IPS DF 4.7 (cell line): ENCODE measurements around the gene TTC34.
A peak's percentile ranks its signal among the peaks of the same experiment; 100 is the strongest.

Experiments used
- DNase-seq: peaks from one replicate; pipeline ENCODE4 v3.0.0-alpha.2; 2013; ENCODE audit warnings: low spot score; ENCODE audit errors: extremely low read depth

Gene TTC34

DNA sequence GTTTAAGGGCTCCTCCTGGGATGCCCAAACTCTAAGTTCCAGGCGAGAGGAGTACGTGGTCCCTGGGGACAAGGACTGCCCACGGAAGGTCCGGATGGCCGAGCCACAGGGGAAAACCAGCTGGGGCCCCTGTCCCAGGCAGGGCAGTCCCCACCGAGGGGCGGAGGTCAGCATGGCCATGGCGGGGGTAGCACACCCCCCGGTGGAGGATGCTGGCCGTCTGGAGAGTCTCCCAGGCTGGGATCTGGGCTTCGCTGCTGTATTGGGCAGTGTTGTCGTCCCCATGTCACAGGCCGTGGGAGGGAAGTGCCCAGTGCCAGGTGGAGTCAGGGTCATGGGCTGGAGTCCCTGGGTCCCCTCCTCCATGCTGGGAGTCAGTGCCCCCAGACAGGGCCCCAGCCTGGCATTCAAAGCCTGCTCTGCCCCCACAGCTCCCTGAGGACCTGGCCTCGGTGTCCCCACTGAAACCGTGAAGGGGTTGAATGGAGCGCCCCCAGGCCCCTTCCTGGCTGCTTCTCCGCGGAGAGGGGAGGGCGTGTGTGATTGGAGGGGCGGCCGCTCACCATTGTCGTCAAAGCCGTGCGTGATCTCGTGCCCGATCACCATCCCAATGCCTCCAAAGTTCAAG lies 208.1 kb downstream of the TTC34 start:
- no peak for DNase-seq

DNA sequence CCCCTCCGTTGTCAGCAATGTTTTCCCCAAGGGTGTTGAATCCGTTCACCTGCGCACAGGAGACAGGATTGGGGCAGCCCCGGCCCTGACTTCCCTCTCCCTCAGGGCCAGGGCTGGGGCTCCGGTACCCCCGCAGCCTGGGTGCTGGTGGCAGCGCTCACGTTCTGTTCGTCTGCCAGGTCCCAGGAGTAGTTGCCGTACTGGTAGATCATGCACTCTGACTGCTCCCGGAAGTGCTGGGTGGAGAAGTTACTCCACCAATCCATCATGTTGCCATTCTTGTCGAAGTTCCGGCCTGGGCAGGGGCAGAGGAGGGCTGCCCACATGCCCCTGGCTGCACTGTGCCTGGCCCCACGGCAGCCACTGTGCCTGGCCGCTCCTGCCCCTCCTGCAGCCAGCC lies 208.8 kb downstream of the TTC34 start:
- no peak for DNase-seq

DNA sequence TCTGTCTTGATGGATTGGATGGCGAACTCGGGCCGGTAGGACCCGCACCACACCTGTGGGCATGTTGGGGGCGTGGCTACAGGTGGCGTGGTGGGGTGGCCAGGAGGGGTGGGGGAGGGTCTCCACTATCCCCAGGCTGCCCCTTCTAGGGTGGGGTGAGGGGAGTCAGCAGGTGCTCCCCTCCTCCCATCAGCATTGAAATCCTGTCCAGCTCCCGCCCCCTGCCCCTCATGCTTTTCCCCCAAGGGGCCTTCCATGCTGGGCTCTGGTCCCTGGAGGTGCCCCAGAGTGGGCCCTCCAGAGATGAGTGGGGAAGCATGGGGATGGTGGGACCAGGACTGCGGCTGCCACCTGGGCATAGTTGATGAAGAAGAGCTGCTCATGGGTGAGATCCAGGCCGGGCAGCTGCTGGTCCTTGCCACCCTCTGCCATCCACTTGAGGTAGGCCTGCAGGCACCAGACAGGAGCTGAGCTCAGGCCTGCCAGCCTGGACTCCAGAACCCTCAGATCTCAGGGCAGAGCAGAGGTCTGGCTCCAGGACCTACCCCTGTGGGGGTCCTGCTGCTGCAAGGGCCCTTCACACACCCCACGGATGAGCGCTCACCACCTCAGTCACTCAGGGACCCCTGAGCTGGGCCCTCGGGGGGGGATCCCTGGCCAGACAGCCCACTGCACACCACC lies 209.8 kb downstream of the TTC34 start:
- no peak for DNase-seq

DNA sequence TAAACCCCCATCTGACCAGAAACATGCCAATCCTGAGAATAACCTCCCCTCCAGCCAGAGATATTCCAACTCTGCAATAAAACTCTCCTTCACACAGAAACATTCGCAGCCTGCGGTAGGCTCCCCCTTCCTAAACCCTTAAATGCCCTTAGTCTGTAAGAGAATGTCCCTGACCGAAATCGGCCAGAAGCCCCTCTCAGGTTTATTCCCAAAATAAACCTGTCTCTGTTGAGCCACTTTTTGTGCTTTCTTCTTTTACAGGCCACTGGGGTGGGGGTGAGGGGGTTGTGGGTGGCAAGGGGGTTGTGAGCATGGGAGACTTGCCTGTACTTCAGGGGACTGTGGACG lies 210.3 kb downstream of the TTC34 start:
- no peak for DNase-seq

DNA sequence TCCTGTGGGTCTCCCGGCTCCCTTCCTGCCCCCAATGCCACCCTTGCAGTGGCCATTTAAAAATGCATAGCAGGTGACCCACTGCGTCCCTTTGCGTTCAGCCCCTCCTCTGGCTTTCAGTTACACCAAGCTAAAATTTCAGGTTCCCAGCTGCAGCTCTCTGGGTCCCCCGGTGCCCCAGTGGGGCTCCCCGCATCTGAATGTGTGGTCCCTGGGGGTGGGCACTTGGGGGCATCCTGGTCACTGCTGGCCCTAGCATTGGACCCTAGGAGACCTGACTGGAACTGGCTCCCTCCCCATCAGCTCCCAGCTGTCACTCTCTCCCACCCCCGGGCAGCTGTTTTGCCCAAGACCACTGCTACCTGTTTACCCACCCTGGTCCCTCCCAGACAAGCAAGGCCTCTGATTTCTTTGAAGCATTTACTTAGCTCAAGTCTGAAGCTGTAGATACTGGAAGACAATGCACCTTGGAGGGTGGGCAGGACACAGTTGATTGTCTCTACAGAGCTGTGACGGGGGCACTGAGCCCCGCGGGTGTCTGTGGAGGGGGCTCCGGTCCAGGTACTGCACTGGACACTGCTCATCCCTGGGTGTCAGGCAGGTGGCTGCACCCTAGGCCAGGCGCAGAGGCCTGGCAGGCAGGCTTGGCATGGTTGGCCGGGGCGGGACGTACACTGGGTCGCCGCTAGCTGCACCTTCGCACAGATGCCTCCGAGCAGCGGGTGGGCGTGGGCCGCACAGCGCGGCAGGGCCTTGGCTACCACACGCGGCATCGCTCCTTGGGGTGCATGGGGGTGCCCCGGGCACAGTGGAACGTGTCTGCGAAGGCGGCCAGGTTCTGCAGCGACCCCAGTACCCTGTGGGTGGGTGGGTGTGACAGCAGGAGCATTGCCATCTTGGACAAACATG lies 211.0 kb downstream of the TTC34 start:
- DNase-seq, result no peak

DNA sequence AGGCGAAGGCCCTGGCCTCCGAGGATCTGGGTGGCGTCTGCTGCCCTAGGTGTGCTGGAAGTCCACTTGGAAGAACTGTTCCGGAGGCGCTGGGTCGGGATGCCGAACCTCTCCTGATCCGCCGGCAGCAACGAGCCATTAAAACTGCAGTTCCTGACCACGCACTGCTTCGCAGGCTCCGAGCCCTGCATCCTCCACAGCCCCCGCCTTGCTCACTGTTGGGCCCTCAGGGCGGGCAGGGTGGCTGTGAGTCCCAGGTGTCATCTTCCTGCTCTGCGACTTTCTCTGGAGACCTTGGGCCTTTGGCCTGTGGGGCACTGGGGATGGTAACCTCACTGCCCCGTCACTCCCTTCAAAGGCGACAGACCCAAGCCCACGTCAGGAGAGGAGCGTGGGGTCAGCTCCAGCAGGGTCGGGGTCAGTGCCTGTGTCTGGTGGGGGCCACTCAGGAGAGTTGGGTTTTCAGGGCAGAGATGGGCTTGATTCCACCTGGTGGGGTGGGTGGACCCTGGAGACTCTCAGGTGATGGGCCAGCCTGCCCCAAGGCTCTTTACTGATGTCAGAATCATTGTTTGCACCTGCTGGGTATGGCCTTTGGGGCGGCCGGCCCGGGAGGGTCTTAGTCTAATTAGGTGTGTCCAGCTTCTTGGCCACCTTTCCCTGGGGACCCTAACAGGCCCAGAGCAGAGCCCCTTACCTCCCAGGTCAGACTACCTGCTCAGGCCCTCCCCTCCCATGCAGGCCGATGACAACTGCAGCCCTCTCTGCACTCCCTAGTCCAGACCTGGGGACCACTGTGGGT lies 211.9 kb downstream of the TTC34 start:
- no peak for DNase-seq

DNA sequence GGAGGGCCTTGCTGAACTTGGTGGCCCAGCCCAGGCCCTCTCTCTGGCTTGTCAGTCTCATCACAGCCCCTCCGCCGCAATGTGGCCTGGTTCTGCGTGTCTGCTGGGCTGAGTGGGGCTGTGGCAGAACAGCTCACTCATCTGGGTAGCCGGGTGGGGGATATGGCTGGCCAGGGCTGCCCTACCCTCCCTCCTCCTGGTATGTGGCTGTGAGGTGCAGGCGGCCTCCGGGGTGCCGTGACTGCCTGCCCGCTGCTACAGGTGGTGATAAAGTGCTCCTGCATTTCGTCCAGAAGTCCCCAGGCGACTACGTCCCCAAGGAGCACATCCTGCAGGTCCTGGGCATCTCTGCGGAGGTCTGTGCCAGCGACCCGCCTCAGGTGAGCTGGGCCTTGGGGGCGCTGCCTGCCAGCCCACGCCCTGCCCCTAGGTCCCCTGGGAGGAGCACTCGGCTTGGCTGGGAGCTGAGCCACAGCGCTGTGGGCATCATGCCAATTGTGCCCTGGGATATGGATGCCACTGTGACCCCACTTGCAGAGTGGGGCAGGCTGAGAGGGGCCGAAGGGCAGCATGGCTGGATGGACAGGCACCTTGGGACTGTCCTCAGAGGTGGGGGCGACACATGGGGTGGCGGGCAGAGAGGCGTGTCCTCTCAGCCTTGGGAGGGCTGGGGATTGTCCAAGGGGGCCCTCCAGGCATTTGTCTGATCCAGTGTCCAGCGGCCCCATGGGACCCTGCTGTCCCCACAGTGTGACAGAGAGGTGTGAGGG lies 212.6 kb downstream of the TTC34 start:
- no peak for DNase-seq

DNA sequence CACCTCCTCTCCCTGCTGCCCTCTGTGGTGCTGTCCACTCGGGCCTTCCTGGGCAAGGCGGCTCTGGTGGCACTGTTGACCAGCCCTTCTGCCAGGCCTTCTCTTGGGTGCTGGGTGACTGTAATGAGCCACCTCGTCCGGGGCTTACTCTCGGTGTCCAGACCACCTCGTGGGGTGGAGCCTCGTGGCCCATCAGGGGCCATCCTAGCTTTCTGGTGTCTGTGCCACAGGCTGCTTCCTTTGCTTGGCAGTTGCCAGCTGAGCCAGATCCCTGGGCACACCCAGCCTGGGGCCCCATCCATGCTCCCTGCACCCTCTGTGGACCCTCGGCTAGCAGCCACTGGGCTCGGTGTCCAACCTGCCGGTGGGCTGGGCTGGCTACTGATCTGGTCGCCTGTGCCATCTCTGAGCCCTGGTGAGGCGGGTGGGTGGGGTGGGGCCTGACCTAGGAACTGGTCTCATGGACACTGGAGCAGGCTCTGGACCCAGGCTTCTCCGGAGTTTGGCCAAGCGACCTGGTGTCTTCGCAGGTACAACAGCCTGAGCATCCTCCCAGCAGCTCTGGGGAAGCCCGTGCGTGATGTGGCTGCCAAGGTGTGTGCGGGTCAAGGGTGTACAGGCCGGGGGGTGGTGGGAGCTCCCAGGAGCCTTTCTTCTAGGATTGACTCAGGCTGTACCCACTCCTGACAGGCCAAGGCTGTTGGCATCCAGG lies 213.5 kb downstream of the TTC34 start:
- DNase-seq, result no peak

DNA sequence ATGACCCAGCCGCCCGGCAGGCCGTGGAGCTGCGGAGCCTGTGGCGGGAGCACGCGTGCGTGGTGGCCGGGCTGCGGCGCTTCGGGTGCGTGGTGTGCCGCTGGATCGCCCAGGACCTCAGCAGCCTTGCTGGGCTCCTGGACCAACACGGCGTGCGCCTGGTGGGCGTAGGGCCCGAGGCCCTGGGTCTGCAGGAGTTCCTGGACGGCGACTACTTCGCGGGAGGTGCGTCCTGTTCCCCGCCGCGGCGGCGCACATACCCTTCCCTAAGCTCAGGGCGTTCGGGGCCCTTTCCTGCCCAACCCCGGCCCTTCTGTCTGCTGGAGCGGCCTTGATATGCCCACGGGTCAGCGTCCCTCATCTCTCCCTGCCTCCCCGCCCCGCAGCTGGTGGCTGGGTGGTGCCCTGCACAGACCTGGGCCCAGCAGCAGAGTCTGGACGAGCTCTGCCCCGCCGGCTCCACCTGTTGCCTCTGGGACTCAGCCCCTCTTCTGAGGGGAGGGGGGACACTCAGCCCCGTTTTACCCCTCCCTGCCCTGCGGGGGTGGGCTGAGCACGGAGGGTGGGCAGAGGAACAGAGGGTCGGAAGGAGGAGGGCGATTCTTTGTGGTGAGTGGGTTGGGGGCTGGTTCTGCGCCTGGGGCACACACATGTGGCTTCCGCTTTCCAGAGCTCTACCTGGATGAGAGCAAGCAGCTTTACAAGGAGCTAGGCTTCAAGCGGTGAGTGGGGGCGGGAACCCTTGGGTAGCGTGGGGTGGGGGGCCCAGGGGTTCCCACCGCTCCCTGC lies 214.2 kb downstream of the TTC34 start:
- DNase-seq, result no peak

DNA sequence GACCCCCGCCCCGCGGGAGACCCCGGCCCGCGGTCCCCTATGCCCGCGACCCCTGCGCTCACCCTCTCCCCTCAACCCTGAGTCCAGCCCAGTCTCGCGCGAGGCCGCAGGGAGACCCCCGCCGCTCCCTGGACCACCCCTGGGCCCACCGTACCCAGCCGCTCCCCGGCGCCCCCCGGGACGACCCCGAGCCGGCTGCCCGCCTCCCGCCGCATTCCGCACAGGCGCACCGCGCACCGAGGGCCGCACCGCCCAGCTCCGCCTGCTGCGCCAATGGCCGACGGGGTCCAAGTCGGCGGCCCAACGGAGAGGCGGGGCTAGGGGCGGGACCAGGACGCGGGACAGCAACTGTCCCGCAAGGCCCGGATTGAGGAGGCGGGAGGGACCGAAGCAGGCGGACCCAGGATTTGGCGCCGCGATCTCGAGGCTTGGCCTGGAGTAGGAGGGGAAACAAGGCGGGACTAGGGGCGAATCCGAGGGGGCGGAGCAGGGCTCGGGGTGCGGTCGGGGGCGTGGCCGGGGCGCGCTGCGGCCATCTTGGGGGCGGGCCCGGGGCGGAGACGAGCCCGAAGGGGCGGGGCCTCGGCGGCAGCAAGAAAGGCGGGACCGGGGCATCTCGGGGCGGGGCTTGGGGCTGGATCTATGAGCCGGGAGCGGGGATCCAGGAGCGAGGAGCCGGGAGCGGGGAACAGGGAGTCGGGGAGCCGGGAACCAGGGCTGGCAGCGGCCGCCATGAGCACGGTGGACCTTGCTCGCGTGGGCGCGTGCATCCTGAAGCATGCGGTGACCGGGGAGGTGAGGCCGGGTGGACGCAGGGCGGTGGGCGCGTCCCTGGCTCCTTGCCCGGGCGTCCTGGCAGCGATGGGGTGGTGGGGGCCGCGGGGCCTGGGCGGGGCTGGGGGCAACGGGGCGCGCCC lies 215.1 kb downstream of the TTC34 start, which contains the start of gene PRXL2B:
Gene PRXL2B (plus strand): TSS at position 624 of the 917 bp plus-strand sequence. CDS start 109 bp downstream, at position 733.
- peak; percentile 72 for DNase-seq
